ENCODE measurements around the gene NPY1R. TPM values are rescaled to one million over a fixed set of nuclear protein-coding genes. Genes with fewer than 3 reads are reported as not detected.

The NPY1R gene
- total and polyA plus RNA-seq, 7 donors, result 0.29 to 1.2 (median 0.69) TPM

GRCh38 chr4:163295138-163295537 is 37.3 kb downstream of the NPY1R start:
- H3K27ac ChIP-seq, result no peak overlapping the region
- peaks cover 4% of the 10 kb centered on the region for H3K9me3 ChIP-seq
- no peaks in the 10 kb centered on the region for H3K4me1 ChIP-seq
- no peak for DNase-seq
- 70 to 81% (median 79%) methylated on average over 3 of the region's 3 CpGs for WGBS, 3 donors
- no peak for ATAC-seq
- no peak overlapping the region for H3K4me3 ChIP-seq
- no peak for TF ChIP-seq CTCF (IDR thresholded peaks at IDR 0.05)
- no peaks in the 10 kb centered on the region for H3K36me3 ChIP-seq (ENCODE audit: insufficient read depth in 1 of 2, low read depth in 1 of 2)
- H3K27me3 ChIP-seq (ENCODE audit: insufficient read depth in 3 of 3, low read length in 2 of 3), result no peaks in the 10 kb centered on the region
- intact Hi-C loops (cut with DNase I), result loop anchor here in 1 of 2 donors (5.0 kb wide), 1 partner anchor 1032 kb away; no protein-coding TSS in a partner anchor

DNA sequence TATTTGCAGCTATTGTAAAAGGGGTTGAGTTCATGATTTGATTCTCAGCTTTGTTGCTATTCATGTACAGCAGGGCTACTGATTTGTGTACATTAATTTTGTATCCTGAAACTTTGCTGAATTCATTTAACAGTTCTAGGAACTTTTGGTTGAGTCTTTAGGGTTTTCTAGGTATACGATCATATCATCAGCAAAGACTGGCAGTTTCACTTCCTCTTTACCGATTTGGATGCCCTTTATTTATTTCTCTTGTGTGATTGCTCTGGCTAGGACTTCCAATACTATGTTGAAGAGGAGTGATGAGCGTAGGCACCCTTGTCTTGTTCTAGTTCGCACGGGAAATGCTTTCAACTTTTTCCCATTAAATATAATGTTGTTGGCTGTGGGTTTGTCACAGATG is 48.1 kb downstream of the NPY1R start:
- no peaks in the 10 kb centered on the region for H3K4me1 ChIP-seq
- no peak for TF ChIP-seq CTCF (IDR thresholded peaks at IDR 0.05)
- H3K27me3 ChIP-seq (ENCODE audit: insufficient read depth in 3 of 3, low read length in 2 of 3), result no peaks in the 10 kb centered on the region
- WGBS, 3 donors, result 83 to 95% (median 91%) methylated on average over 5 of the region's 5 CpGs
- H3K36me3 ChIP-seq (ENCODE audit: insufficient read depth in 1 of 2, low read depth in 1 of 2), result no peaks in the 10 kb centered on the region
- DNase-seq, result no peak
- no peak overlapping the region for H3K27ac ChIP-seq
- no peaks in the 10 kb centered on the region for H3K9me3 ChIP-seq
- intact Hi-C loops (cut with DNase I), result no loop called here
- no peak overlapping the region for H3K4me3 ChIP-seq
- ATAC-seq, result no peak

GRCh38 chr4:163280703-163281519 is 51.5 kb downstream of the NPY1R start:
- no peak for TF ChIP-seq CTCF (IDR thresholded peaks at IDR 0.05)
- Histone ChIP-seq H3K9me3 (no peaks in the 10 kb centered on the region), H3K4me1 (no peaks in the 10 kb centered on the region), H3K36me3 (ENCODE audit: insufficient read depth in 1 of 2, low read depth in 1 of 2) (no peaks in the 10 kb centered on the region), H3K27me3 (ENCODE audit: insufficient read depth in 3 of 3, low read length in 2 of 3) (no peaks in the 10 kb centered on the region), H3K27ac (no peak overlapping the region), H3K4me3 (no peak overlapping the region)
- ATAC-seq, result no peak
- intact Hi-C loops (cut with DNase I), result no loop called here
- DNase-seq, result no peak
- WGBS, 3 donors, result 49 to 52% (median 52%) methylated on average over 3 of the region's 3 CpGs

GRCh38 chr4:163279713-163280112 is 52.7 kb downstream of the NPY1R start:
- ATAC-seq (no peak), DNase-seq (no peak)
- intact Hi-C loops (cut with DNase I), result no loop called here
- no peak for TF ChIP-seq CTCF (IDR thresholded peaks at IDR 0.05)
- H3K4me3 ChIP-seq, result no peak overlapping the region
- no peaks in the 10 kb centered on the region for H3K36me3 ChIP-seq (ENCODE audit: insufficient read depth in 1 of 2, low read depth in 1 of 2)
- H3K4me1 ChIP-seq, result no peaks in the 10 kb centered on the region
- no peaks in the 10 kb centered on the region for H3K27me3 ChIP-seq (ENCODE audit: insufficient read depth in 3 of 3, low read length in 2 of 3)
- H3K27ac ChIP-seq, result no peak overlapping the region
- WGBS, 3 donors, result 77 to 83% (median 82%) methylated on average over 5 of the region's 5 CpGs
- no peaks in the 10 kb centered on the region for H3K9me3 ChIP-seq

All from psoas muscle (tissue), 8 donors.